Measurements from ENCODE around the gene PRDM4. TPM values are rescaled to one million over a fixed set of nuclear protein-coding genes. Genes with fewer than 3 reads are reported as not detected.

PRDM4 gene
- total RNA-seq, 1 experiment from 2014 or later: 28.9 TPM

DNA sequence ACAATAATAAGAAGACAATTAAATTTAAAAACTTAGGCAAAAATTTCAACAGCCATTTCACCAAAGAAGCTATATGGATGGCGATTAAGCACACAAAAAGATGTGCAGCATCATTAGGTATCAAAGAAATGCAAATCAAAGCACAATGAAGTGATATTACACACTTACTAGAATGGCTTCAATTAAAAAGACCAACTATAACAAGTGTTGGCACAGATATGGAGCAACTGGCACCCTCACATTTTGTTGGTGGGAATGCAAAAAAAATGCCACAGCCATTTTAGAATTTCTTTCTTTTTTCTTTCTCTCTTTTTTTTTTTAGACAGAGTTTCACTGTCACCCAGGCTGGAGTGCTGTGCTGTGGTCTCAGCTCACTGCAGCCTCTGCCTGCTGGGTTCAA is 1.9 kb upstream of the PRDM4 start:
- TF ChIP-seq TCF7L2 (IDR thresholded peaks at IDR 0.05; ENCODE audit: low read depth, low read length): no peak
- TF ChIP-seq SIN3A (IDR thresholded peaks at IDR 0.05; ENCODE audit: borderline replicate concordance, insufficient read depth, low read depth, low read length): no peak
- TF ChIP-seq REST (IDR thresholded peaks at IDR 0.05; ENCODE audit: insufficient read depth in 1 of 2, low read depth in 2 of 2, low read length in 1 of 2): no peak
- no peak for TF ChIP-seq CTCF (IDR thresholded peaks at IDR 0.05)
- no peak for TF ChIP-seq POLR2AphosphoS5 (IDR thresholded peaks at IDR 0.05; ENCODE audit: low read depth, low read length)
- CTCF ChIA-PET: no interaction called here
- intact Hi-C loops (cut with micrococcal nuclease; ENCODE audit: unreplicated experiment): loop anchor here (5.0 kb wide), 1 partner anchor 124 kb away; no protein-coding TSS in a partner anchor

DNA sequence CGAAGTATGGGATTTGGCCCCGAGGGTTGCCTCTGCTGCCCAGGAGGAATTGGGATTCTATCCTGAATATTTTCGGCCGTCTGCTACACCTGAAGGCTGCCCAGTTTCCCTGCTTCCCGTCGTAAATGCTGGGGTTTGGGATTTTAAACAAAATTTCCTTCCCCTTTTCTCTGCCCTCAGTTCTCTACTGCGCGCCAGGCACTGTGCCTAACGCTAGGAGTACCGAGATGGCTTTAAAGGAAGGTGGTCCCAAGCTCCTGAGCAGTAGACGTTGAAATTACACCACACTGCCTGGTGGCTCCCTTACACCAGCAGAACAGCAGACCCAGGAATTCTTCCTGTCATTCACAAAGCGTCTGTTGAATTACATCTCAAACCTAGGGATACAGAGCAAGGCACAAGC is 566 bp upstream of the PRDM4 start:
- DNase-seq (ENCODE audit: low read depth, low spot score) (no peak), ATAC-seq (peak; percentile 15)
- intact Hi-C loops (cut with micrococcal nuclease; ENCODE audit: unreplicated experiment) (loop anchor here (5.0 kb wide), 1 partner anchor 126 kb away; no protein-coding TSS in a partner anchor), in situ Hi-C loops (cut with HindIII; ENCODE audit: low pct_unique_long_range_greater_than_20kb, low sequenced_read_pairs) (loop anchor here (25.0 kb wide), 1 partner anchor 101 kb away; no protein-coding TSS in a partner anchor)
- ChIA-PET POLR2A (no interaction called here), CTCF (interaction anchor here (0.6 kb wide), 1 partner anchor 86 kb away, joined by 3 read pairs; no protein-coding TSS in a partner anchor)
- peak overlapping the region; percentile 82 for H3K27ac ChIP-seq (ENCODE audit: low read length)
- H3K9me3 ChIP-seq (ENCODE audit: control insufficient read depth, insufficient read depth, low read depth, low read length): no peaks in the 10 kb centered on the region
- H3K27me3 ChIP-seq (ENCODE audit: control insufficient read depth, insufficient read depth, low read length): no peaks in the 10 kb centered on the region
- peaks cover 16% of the 10 kb centered on the region for H3K36me3 ChIP-seq (ENCODE audit: control insufficient read depth, insufficient read depth, low read length)
- H3K4me1 ChIP-seq (ENCODE audit: control insufficient read depth, insufficient read depth, low read length): peaks cover 14% of the 10 kb centered on the region
- TF ChIP-seq CTCF (IDR thresholded peaks at IDR 0.05) (no peak), TCF7L2 (IDR thresholded peaks at IDR 0.05; ENCODE audit: low read depth, low read length) (no peak), REST (IDR thresholded peaks at IDR 0.05; ENCODE audit: insufficient read depth in 1 of 2, low read depth in 2 of 2, low read length in 1 of 2) (no peak), SIN3A (IDR thresholded peaks at IDR 0.05; ENCODE audit: borderline replicate concordance, insufficient read depth, low read depth, low read length) (no peak), POLR2AphosphoS5 (IDR thresholded peaks at IDR 0.05; ENCODE audit: low read depth, low read length) (no peak)
- peak overlapping the region; percentile 87 to 98 for H3K4me3 ChIP-seq (ENCODE audit: low read depth in 2 of 2, low read length in 2 of 2)
- BruUV-seq (replicated peaks): no TSS peak

More for the DNA sequence above, 1.9 kb upstream of the PRDM4 start:
- no peak for ATAC-seq
- BruUV-seq (replicated peaks): no TSS peak
- peaks cover 14% of the 10 kb centered on the region for H3K4me1 ChIP-seq (ENCODE audit: control insufficient read depth, insufficient read depth, low read length)
- peaks cover 3% of the 10 kb centered on the region for H3K36me3 ChIP-seq (ENCODE audit: control insufficient read depth, insufficient read depth, low read length)
- no peaks in the 10 kb centered on the region for H3K9me3 ChIP-seq (ENCODE audit: control insufficient read depth, insufficient read depth, low read depth, low read length)
- POLR2A ChIA-PET: interaction anchor here (0.7 kb wide), 1 partner anchor 230 kb away, joined by 3 read pairs; no protein-coding TSS in a partner anchor
- no peak for DNase-seq (ENCODE audit: low read depth, low spot score)
- no peak overlapping the region for H3K27ac ChIP-seq (ENCODE audit: low read length)
- in situ Hi-C loops (cut with HindIII; ENCODE audit: low pct_unique_long_range_greater_than_20kb, low sequenced_read_pairs): loop anchor here (25.0 kb wide), 1 partner anchor 99 kb away; no protein-coding TSS in a partner anchor
- no peak overlapping the region for H3K4me3 ChIP-seq (ENCODE audit: low read depth in 2 of 2, low read length in 2 of 2)
- no peaks in the 10 kb centered on the region for H3K27me3 ChIP-seq (ENCODE audit: control insufficient read depth, insufficient read depth, low read length)
